IMR-90 (cell line): ENCODE results near the gene WDR70. TPM values are rescaled to one million over a fixed set of nuclear protein-coding genes. Genes with fewer than 3 reads are reported as not detected.

Experiments used
- ATAC-seq: fragments of 200-7000 bp; cut with Tn5 transposase; 2 replicates; pipeline ENCODE4 v1.9.1; 2020; ENCODE audit warnings: low read depth, mild to moderate bottlenecking, moderate library complexity
- BruUV-seq: library from RNA; stranded (reverse); fragments of 400-500 nt; replicated peaks from 2 replicates; lab custom pipeline; 2021; lab: Mats Ljungman, UMichigan
- CTCF ChIA-PET: fragments of 300-600 bp; formaldehyde crosslinking; extraction: SDS; loops from one replicate; lab custom pipeline; 2021; ENCODE audit warnings: antibody characterized with exemption; lab: Yijun Ruan, JAX
- POLR2A ChIA-PET: fragments of 300-600 bp; sonication (Branson Sonifier 250); formaldehyde crosslinking; loops from one replicate; lab custom pipeline; 2022; ENCODE audit warnings: antibody characterized with exemption; ENCODE audit not compliant: unreplicated experiment; lab: Charles Lee
- DNase-seq: peaks from one replicate; pipeline ENCODE4 v3.0.0; 2013
- H2AFZ ChIP-seq: replicated peaks from 2 replicates; pipeline ENCODE3; 2013; ENCODE audit warnings: low read length, mild to moderate bottlenecking; ENCODE audit not compliant: poor library complexity
- H2AK5ac ChIP-seq: 2 replicates; pipeline ENCODE4 v1.6.1; 2013; ENCODE audit warnings: low read depth, low read length, inconsistent platforms
- H2AK9ac ChIP-seq: replicated peaks from 2 replicates; pipeline ENCODE3; 2013; ENCODE audit warnings: mild to moderate bottlenecking, low read depth, low read length, moderate library complexity; ENCODE audit not compliant: poor library complexity
- H2BK120ac ChIP-seq: 2 replicates; pipeline ENCODE4 v1.6.1; 2013; ENCODE audit warnings: low read depth, low read length, inconsistent platforms
- H2BK15ac ChIP-seq: 3 replicates; pipeline ENCODE4 v1.6.1; 2013; ENCODE audit warnings: low read depth, low read length, inconsistent platforms
- H2BK20ac ChIP-seq: 2 replicates; pipeline ENCODE4 v1.6.1; 2013; ENCODE audit warnings: low read depth, mild to moderate bottlenecking, inconsistent platforms, low read length, moderate library complexity
- H2BK5ac ChIP-seq: 2 replicates; pipeline ENCODE4 v1.6.1; 2013; ENCODE audit warnings: mild to moderate bottlenecking, low read depth, low read length, inconsistent platforms; ENCODE audit not compliant: poor library complexity, severe bottlenecking
- H3K14ac ChIP-seq: replicated peaks from 2 replicates; pipeline ENCODE4 v1.6.1; 2013; ENCODE audit warnings: low read depth, low read length, inconsistent platforms
- H3K18ac ChIP-seq: 2 replicates; pipeline ENCODE4 v1.6.1; 2013; ENCODE audit warnings: low read depth, low read length, control low read depth
- H3K23ac ChIP-seq: 2 replicates; pipeline ENCODE4 v1.6.1; 2013; ENCODE audit warnings: low read depth, low read length, inconsistent platforms
- H3K27ac ChIP-seq: 2 replicates; pipeline ENCODE4 v1.5.1; 2013; ENCODE audit warnings: mild to moderate bottlenecking, control low read depth, low read length; ENCODE audit not compliant: insufficient read depth
- H3K27me3 ChIP-seq: 2 replicates; pipeline ENCODE4 v1.6.1; 2013; ENCODE audit warnings: low read length; ENCODE audit not compliant: control insufficient read depth, insufficient read depth
- H3K36me3 ChIP-seq: 2 replicates; pipeline ENCODE4 v1.6.1; 2013; ENCODE audit warnings: low read length, mixed read lengths; ENCODE audit not compliant: control insufficient read depth, insufficient read depth
- H3K4ac ChIP-seq: 2 replicates; pipeline ENCODE4 v1.6.1; 2013; ENCODE audit warnings: low read depth, low read length, inconsistent platforms
- H3K4me1 ChIP-seq: 2 replicates; pipeline ENCODE4 v1.6.1; 2013; ENCODE audit warnings: low read length, mixed read lengths; ENCODE audit not compliant: control insufficient read depth, insufficient read depth
- H3K4me2 ChIP-seq: 2 replicates; pipeline ENCODE4 v1.6.1; 2013; ENCODE audit warnings: low read depth, mild to moderate bottlenecking, control low read depth, low read length, moderate library complexity
- H3K4me3 ChIP-seq: 2 replicates; pipeline ENCODE4 v1.5.1; 2013; ENCODE audit warnings: low read depth, mild to moderate bottlenecking, control low read depth, low read length, moderate library complexity; ENCODE audit not compliant: insufficient read depth
- H3K56ac ChIP-seq: 2 replicates; pipeline ENCODE4 v1.6.1; 2013; ENCODE audit warnings: low read length, inconsistent platforms; ENCODE audit not compliant: insufficient read depth; ENCODE audit errors: extremely low read depth
- H3K79me1 ChIP-seq, 2 experiments: 2 replicates each; pipeline ENCODE4 v1.6.1; 2013; ENCODE audit warnings: low read length in 2 of 2, inconsistent platforms in 1 of 2, low read depth in 1 of 2
- H3K9ac ChIP-seq: 2 replicates; pipeline ENCODE4 v1.6.1; 2013; ENCODE audit warnings: low read depth, low read length, control low read depth
- H3K9me1 ChIP-seq: 2 replicates; pipeline ENCODE4 v1.6.1; 2013; ENCODE audit warnings: low read length, inconsistent platforms; ENCODE audit not compliant: insufficient read depth
- H3K9me3 ChIP-seq: 2 replicates; pipeline ENCODE4 v1.6.1; 2013; ENCODE audit warnings: low read length; ENCODE audit not compliant: control insufficient read depth, insufficient read depth
- H4K20me1 ChIP-seq: 2 replicates; pipeline ENCODE4 v1.6.1; 2013; ENCODE audit warnings: low read length, inconsistent platforms; ENCODE audit not compliant: insufficient read depth
- H4K5ac ChIP-seq: 2 replicates; pipeline ENCODE4 v1.6.1; 2013; ENCODE audit warnings: mild to moderate bottlenecking, low read depth, low read length, control low read depth
- H4K8ac ChIP-seq, 2 experiments: 2 replicates each; pipeline ENCODE4 v1.6.1; 2013; ENCODE audit warnings: low read depth in 2 of 2, low read length in 2 of 2, control low read depth in 1 of 2, inconsistent platforms in 1 of 2
- H4K91ac ChIP-seq: 2 replicates; pipeline ENCODE4 v1.6.1; 2013; ENCODE audit warnings: low read depth, low read length, inconsistent platforms; ENCODE audit not compliant: insufficient read depth
- BHLHE40 ChIP-seq: fragments of 150-350 bp; IDR thresholded peaks from 2 replicates; pipeline ENCODE4 v1.6.1; 2016; ENCODE audit warnings: mild to moderate bottlenecking, low read depth, low read length
- CEBPB ChIP-seq: IDR thresholded peaks from 2 replicates; pipeline ENCODE4 v1.6.1; 2012; ENCODE audit warnings: low read depth, low read length, improper control_type of control experiment
- CHD1 ChIP-seq: IDR thresholded peaks from 2 replicates; pipeline ENCODE4 v1.6.1; 2012; ENCODE audit warnings: low read depth, low read length, improper control_type of control experiment
- CTCF ChIP-seq: conservative IDR thresholded peaks from 2 replicates; pipeline ENCODE4 v1.5.1; 2012; ENCODE audit warnings: mild to moderate bottlenecking, low read depth, low read length, improper control_type of control experiment
- FOS ChIP-seq: fragments of 150-350 bp; IDR thresholded peaks from 2 replicates; pipeline ENCODE4 v1.6.1; 2016; ENCODE audit warnings: low read depth, low read length
- MAFK ChIP-seq: IDR thresholded peaks from 2 replicates; pipeline ENCODE4 v1.6.1; 2012; ENCODE audit warnings: low read depth, low read length, improper control_type of control experiment
- MAZ ChIP-seq: IDR thresholded peaks from 2 replicates; pipeline ENCODE4 v1.6.1; 2012; ENCODE audit warnings: low read depth, mild to moderate bottlenecking, low read length, improper control_type of control experiment, moderate library complexity, borderline replicate concordance
- POLR2A ChIP-seq: IDR thresholded peaks from 2 replicates; pipeline ENCODE4 v1.6.1; 2012; ENCODE audit warnings: mild to moderate bottlenecking, low read depth, low read length
- USF2 ChIP-seq: fragments of 150-350 bp; IDR thresholded peaks from 2 replicates; pipeline ENCODE4 v1.6.1; 2017; ENCODE audit warnings: mild to moderate bottlenecking, antibody characterized with exemption, low read length, low read depth
- WGBS, 2 experiments: methylation state at CpG; one replicate each; pipeline versions ENCODE4 v1.1.5 to v1.1.7; 2013; ENCODE audit warnings: missing lambda C conversion rate in 2 of 2; ENCODE audit not compliant: insufficient read length in 1 of 2; ENCODE audit errors: extremely low coverage in 2 of 2; 5-methylcytosine and 5-hydroxymethylcytosine counted together
- dilution Hi-C: fragments of 300-500 bp; cut with HindIII; formaldehyde crosslinking; loops from one replicate; pipeline ENCODE4 v1.14.3; 2018; ENCODE audit warnings: low sequenced_read_pairs; ENCODE audit not compliant: unreplicated experiment
- in situ Hi-C: fragments of 300-500 bp; cut with MboI; formaldehyde crosslinking; loops from 3 replicates; pipeline ENCODE4 v1.14.3; 2019; ENCODE audit warnings: low sequenced_read_pairs, inconsistent platforms, mixed read lengths
- intact Hi-C: fragments of 100-400 bp; cut with micrococcal nuclease; formaldehyde crosslinking; loops from 2 replicates; pipeline ENCODE4 v1.10.0; 2022
- polyA plus RNA-seq, 3 experiments: library from polyadenylated mRNA; depleted of rRNA; stranded (reverse); fragments of >200 nt; gene quantifications; 2 replicates each; pipeline ENCODE4 v1.2.3, GENCODE V29; 2012; ENCODE audit warnings: low replicate concordance in 1 of 3
- total RNA-seq: library from RNA; depleted of rRNA; stranded (reverse); fragments of >200 nt; gene quantifications from 2 replicates; pipeline ENCODE4 v1.2.3, GENCODE V29; 2012

The WDR70 gene
- total and polyA plus RNA-seq, 2 of the 4 experiments (the other 2 are of a cell fraction) = 16.7 to 29.9 TPM

DNA sequence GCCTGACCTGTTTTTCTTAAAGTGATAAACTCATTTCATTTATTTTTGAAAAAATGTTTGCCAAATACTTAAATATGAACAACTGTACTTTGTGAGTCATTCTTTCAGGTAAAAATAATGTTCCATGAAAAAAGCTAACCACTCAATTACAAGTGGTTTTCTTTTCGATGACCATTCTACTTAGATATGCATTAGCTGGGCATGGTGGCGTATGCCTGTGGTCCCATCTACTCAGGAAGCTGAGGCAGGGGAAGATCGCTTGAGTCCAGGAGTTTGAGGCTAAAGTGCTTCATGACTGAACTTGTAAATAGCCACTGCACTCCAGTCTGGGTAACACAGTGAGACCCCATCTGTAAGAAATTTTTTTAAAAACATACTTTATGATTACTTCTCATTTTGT lies 4.0 kb upstream of the WDR70 start:
- H3K27me3 ChIP-seq = no peaks in the 10 kb centered on the region
- H2AK5ac ChIP-seq = no peak overlapping the region
- H4K20me1 ChIP-seq = no peaks in the 10 kb centered on the region
- H3K23ac ChIP-seq = no peak overlapping the region
- H2AFZ ChIP-seq = no peak overlapping the region
- H3K36me3 ChIP-seq = no peaks in the 10 kb centered on the region
- H4K8ac ChIP-seq = no peak overlapping the region
- CTCF ChIA-PET = no interaction called here
- dilution Hi-C loops = no loop called here
- H3K4me2 ChIP-seq = no peak overlapping the region
- H2BK5ac ChIP-seq = no peak overlapping the region
- WGBS, 2 experiments = 80% methylated on average over 2 of the region's 3 CpGs; no CpG with 5 or more reads in 1 of the 2 experiments
- H2BK20ac ChIP-seq = no peak overlapping the region
- H3K9me3 ChIP-seq = no peaks in the 10 kb centered on the region
- H4K5ac ChIP-seq = no peak overlapping the region
- POLR2A ChIA-PET = no interaction called here
- H4K91ac ChIP-seq = no peak overlapping the region
- no peak overlapping the region for H2AK9ac ChIP-seq
- H2BK15ac ChIP-seq = no peak overlapping the region
- H3K4me1 ChIP-seq = no peaks in the 10 kb centered on the region
- DNase-seq (no peak), ATAC-seq (no peak)
- TF ChIP-seq MAFK (no peak), USF2 (no peak), CHD1 (no peak), CEBPB (no peak), BHLHE40 (no peak), POLR2A (no peak), CTCF (no peak), FOS (no peak), MAZ (no peak)
- no peak overlapping the region for H3K9ac ChIP-seq
- peaks cover 0 to 10% of the 10 kb centered on the region in 2 experiments; a peak in 2 of 4 replicates for H3K79me1 ChIP-seq
- no TSS peak for BruUV-seq
- no peak overlapping the region for H3K14ac ChIP-seq
- no peak overlapping the region for H3K27ac ChIP-seq
- in situ Hi-C loops = no loop called here
- H3K4me3 ChIP-seq = no peak overlapping the region
- intact Hi-C loops = no loop called here
- H3K4ac ChIP-seq = no peak overlapping the region
- no peaks in the 10 kb centered on the region for H3K9me1 ChIP-seq
- H3K56ac ChIP-seq = no peak overlapping the region
- H2BK120ac ChIP-seq = no peak overlapping the region
- H3K18ac ChIP-seq = no peak overlapping the region
